Measurements from ENCODE around the gene EBI3.

DNA sequence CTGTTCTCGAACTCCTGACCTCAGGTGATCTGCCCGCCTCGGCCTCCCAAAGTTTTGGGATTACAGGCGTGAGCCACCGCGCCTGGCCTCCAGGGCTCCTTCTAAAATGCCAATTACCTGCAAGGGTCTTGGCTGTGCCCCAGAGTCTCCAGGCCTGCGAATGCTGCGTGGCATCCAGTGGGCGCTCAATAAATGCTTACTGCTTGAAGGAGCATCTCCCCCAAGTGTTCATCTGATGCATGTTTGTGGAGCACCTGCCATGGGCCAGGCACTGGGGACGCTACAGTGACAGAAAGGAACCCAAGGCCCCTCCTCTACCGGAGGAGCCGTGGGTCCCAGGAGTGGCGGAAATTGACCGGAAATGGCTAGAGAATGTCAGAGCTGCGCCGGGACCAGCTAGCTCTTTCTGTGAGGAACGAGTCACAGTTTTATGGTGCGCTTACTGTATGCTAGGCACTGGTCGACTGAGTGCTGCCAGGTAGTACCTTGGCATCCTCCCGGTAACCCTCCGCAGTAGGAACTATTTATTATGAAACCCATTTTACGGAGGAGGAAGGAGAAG is 32.7 kb upstream of the EBI3 start:
- TF ChIP-seq, protein P1, sequence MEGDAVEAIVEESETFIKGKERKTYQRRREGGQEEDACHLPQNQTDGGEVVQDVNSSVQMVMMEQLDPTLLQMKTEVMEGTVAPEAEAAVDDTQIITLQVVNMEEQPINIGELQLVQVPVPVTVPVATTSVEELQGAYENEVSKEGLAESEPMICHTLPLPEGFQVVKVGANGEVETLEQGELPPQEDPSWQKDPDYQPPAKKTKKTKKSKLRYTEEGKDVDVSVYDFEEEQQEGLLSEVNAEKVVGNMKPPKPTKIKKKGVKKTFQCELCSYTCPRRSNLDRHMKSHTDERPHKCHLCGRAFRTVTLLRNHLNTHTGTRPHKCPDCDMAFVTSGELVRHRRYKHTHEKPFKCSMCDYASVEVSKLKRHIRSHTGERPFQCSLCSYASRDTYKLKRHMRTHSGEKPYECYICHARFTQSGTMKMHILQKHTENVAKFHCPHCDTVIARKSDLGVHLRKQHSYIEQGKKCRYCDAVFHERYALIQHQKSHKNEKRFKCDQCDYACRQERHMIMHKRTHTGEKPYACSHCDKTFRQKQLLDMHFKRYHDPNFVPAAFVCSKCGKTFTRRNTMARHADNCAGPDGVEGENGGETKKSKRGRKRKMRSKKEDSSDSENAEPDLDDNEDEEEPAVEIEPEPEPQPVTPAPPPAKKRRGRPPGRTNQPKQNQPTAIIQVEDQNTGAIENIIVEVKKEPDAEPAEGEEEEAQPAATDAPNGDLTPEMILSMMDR (IDR thresholded peaks at IDR 0.05): no peak
- no peak for TF ChIP-seq SIN3A (IDR thresholded peaks at IDR 0.05; ENCODE audit: borderline replicate concordance, insufficient read depth, low read depth, low read length)

All from Panc1 (cell line).